Lung (tissue), 12 donors: ENCODE data around the gene SLC45A1. TPM values are rescaled to one million over a fixed set of nuclear protein-coding genes. Genes with fewer than 3 reads are reported as not detected.
A peak's percentile ranks its signal among the peaks of the same experiment; 100 is the strongest.

Experiments
- ATAC-seq: fragments of 200-7000 bp; cut with Tn5 transposase; one replicate; pipeline ENCODE4 v1.9.1; 2020; ENCODE audit warnings: moderate number of reproducible peaks; ENCODE audit not compliant: insufficient read depth, low FRiP score
- DNase-seq, 3 donors: peaks; one replicate each; pipeline ENCODE4 v3.0.0-alpha.2; 2013 to 2017
- H3K27ac ChIP-seq, 2 donors: one replicate each; pipeline ENCODE4 v1.5.1; 2013; ENCODE audit warnings: mild to moderate bottlenecking in 2 of 2, moderate library complexity in 2 of 2, control low read depth in 1 of 2, inconsistent platforms in 1 of 2, low read depth in 1 of 2, low read length in 1 of 2
- H3K27me3 ChIP-seq, 3 donors: one replicate each; pipeline ENCODE4 v1.5.1; 2013; ENCODE audit warnings: low read length in 2 of 3; ENCODE audit not compliant: control insufficient read depth in 3 of 3, insufficient read depth in 3 of 3
- H3K36me3 ChIP-seq, 4 donors: one replicate each; pipeline ENCODE4 v1.5.1; 2013; ENCODE audit warnings: low read length in 4 of 4, mild to moderate bottlenecking in 1 of 4, moderate library complexity in 1 of 4; ENCODE audit not compliant: control insufficient read depth in 4 of 4, insufficient read depth in 4 of 4
- H3K4me1 ChIP-seq, 5 donors: one replicate each; pipeline ENCODE4 v1.5.1; 2013; ENCODE audit warnings: low read length in 5 of 5, mild to moderate bottlenecking in 2 of 5, moderate library complexity in 1 of 5; ENCODE audit not compliant: control insufficient read depth in 5 of 5, insufficient read depth in 5 of 5
- H3K4me3 ChIP-seq: one replicate; pipeline ENCODE4 v1.5.1; 2013; ENCODE audit warnings: mild to moderate bottlenecking, control low read depth, moderate library complexity
- H3K9ac ChIP-seq, 2 donors: one replicate each; pipeline ENCODE4 v1.5.1; 2013; ENCODE audit warnings: low read length in 2 of 2, control low read depth in 1 of 2; ENCODE audit not compliant: insufficient read depth in 1 of 2
- H3K9me3 ChIP-seq, 4 donors: one replicate each; pipeline ENCODE4 v1.5.1; 2013; ENCODE audit warnings: low read length in 3 of 4, mild to moderate bottlenecking in 1 of 4, moderate library complexity in 1 of 4; ENCODE audit not compliant: control insufficient read depth in 4 of 4, insufficient read depth in 3 of 4
- CTCF ChIP-seq: IDR thresholded peaks from 2 replicates; pipeline ENCODE4 v1.5.1; 2012; ENCODE audit warnings: mild to moderate bottlenecking; ENCODE audit errors: control extremely low read depth, extremely low read depth
- WGBS, 2 donors: extraction: QIAGEN DNeasy Blood & Tissue Kit; methylation state at CpG; one replicate each; pipeline ENCODE4 v1.1.7; 2013; 5-methylcytosine and 5-hydroxymethylcytosine counted together
- polyA plus RNA-seq, 2 donors: library from polyadenylated mRNA; stranded (reverse); fragments of 200-250 nt; gene quantifications; one replicate each; pipeline ENCODE4 v1.2.1, GENCODE V29; 2013
- total RNA-seq, 2 donors: library from RNA; depleted of rRNA in 1 of 2; stranded (reverse); fragments of >200 nt in 1 of 2; gene quantifications; one replicate each; pipeline ENCODE4 v1.2.1, GENCODE V29; 2014 to 2021
- donor health status: control.
- donor health status: control.
- donor health status: Bipolar disorder and iron deficiency.
- donor health status: healthy.
- donor health status: DM: yes; HTN: yes; CAD: no.

The SLC45A1 gene
- total and polyA plus RNA-seq, 4 donors = 0.74 to 1.6 (median 1.1) TPM

GRCh38 chr1:8382608-8383505, 64.9 kb downstream of the SLC45A1 start:
- Histone ChIP-seq H3K27ac (no peak overlapping the region), H3K4me1 (peaks cover 17 to 59% (median 38%) of the 10 kb centered on the region in 5 donors), H3K9me3 (peaks cover 0 to 3% (median 0%) of the 10 kb centered on the region in 4 donors), H3K27me3 (no peaks in the 10 kb centered on the region), H3K9ac (no peak overlapping the region), H3K4me3 (no peak overlapping the region), H3K36me3 (peaks cover 2 to 27% (median 16%) of the 10 kb centered on the region in 4 donors)
- no peak for TF ChIP-seq CTCF
- WGBS, 2 donors = 33 to 68% methylated on average over 15 of the region's 15 CpGs
- DNase-seq (no peak), ATAC-seq (no peak)

- H3K4me1 ChIP-seq = peaks cover 7 to 48% (median 30%) of the 10 kb centered on the region in 5 donors
These were observed 66.2 kb downstream of the SLC45A1 start for GRCh38 chr1:8384088-8384487.

GRCh38 chr1:8384577-8384976, 66.7 kb downstream of the SLC45A1 start:
- Histone ChIP-seq H3K4me1 (peaks cover 2 to 45% (median 25%) of the 10 kb centered on the region in 5 donors), H3K36me3 (peaks cover 3 to 32% (median 15%) of the 10 kb centered on the region in 4 donors), H3K9ac (no peak overlapping the region), H3K27ac (peak overlapping the region in 1 of 2 donors; percentile 41), H3K4me3 (no peak overlapping the region), H3K27me3 (no peaks in the 10 kb centered on the region), H3K9me3 (peaks cover 0 to 3% (median 0%) of the 10 kb centered on the region in 4 donors)
- ATAC-seq (no peak), DNase-seq (no peak)
- 74 to 86% methylated on average over 2 of the region's 2 CpGs for WGBS, 2 donors
- no peak for TF ChIP-seq CTCF

More at GRCh38 chr1:8384088-8384487, 66.2 kb downstream of the SLC45A1 start:
- Histone ChIP-seq H3K27ac (peak overlapping the region; percentile 32 to 41), H3K36me3 (peaks cover 3 to 31% (median 15%) of the 10 kb centered on the region in 4 donors), H3K9ac (no peak overlapping the region), H3K4me3 (no peak overlapping the region), H3K9me3 (peaks cover 0 to 3% (median 0%) of the 10 kb centered on the region in 4 donors), H3K27me3 (no peaks in the 10 kb centered on the region)
- TF ChIP-seq CTCF = no peak
- 73 to 77% methylated on average over 6 of the region's 6 CpGs for WGBS, 2 donors
- no peak for DNase-seq
- ATAC-seq = no peak
